Measurements from ENCODE around the gene MYO18A.

GRCh38 chr17:29115435-29115834 is 64.8 kb downstream of the MYO18A start:
- TF ChIP-seq ZNF274 (IDR thresholded peaks at IDR 0.05; ENCODE audit: low read depth, low read length) (no peak), SUZ12 (IDR thresholded peaks at IDR 0.05; ENCODE audit: extremely low read depth, insufficient read depth, insufficient read length) (no peak), YY1 (IDR thresholded peaks at IDR 0.05; ENCODE audit: insufficient read depth, insufficient read length) (no peak)
